GM12878 (cell line): ENCODE results near the gene NPAS3. TPM values are rescaled to one million over a fixed set of nuclear protein-coding genes. Genes with fewer than 3 reads are reported as not detected.

Source experiments
- ATAC-seq: fragments of 200-7000 bp; cut with Tn5 transposase; 3 replicates; pipeline ENCODE4 v1.9.1; 2020; ENCODE audit warnings: mild to moderate bottlenecking, moderate library complexity
- BruUV-seq: library from RNA; stranded (reverse); fragments of 400-500 nt; replicated peaks from 2 replicates; lab custom pipeline; 2021; lab: Mats Ljungman, UMichigan
- CTCF ChIA-PET: fragments of 300-600 bp; sonication (Branson Sonifier 250); formaldehyde crosslinking; extraction: SDS; loops from one replicate; lab custom pipeline; 2021; ENCODE audit warnings: inconsistent platforms; lab: Yijun Ruan, JAX
- POLR2A ChIA-PET: fragments of 350-600 bp; formaldehyde crosslinking; extraction: SDS; loops from one replicate; lab custom pipeline; 2021; ENCODE audit warnings: inconsistent platforms; lab: Charles Lee
- RAD21 ChIA-PET: fragments of 300-600 bp; sonication (Branson Sonifier 250); formaldehyde crosslinking; loops from one replicate; lab custom pipeline; 2023; ENCODE audit warnings: antibody characterized with exemption; ENCODE audit not compliant: unreplicated experiment; lab: Charles Lee
- SMC1A ChIA-PET: fragments of 300-600 bp; sonication (Branson Sonifier 250); formaldehyde crosslinking; loops from one replicate; lab custom pipeline; 2023; ENCODE audit not compliant: unreplicated experiment, uncharacterized antibody; lab: Charles Lee
- DNase-seq: peaks from one replicate; pipeline ENCODE4 v3.0.0-alpha.2; 2011; ENCODE audit warnings: low read depth, low spot score
- FAIRE-seq: peaks from 3 replicates; lab custom pipeline; 2011; peaks lifted over from hg19 to GRCh38; lab: Jason Lieb, UNC
- H2AFZ ChIP-seq: 2 replicates; pipeline ENCODE4 v1.6.0; 2011; ENCODE audit warnings: low read depth, low read length, control low read depth; ENCODE audit not compliant: control insufficient read depth
- H3K27ac ChIP-seq: 2 replicates; pipeline ENCODE4 v1.5.1; 2011; ENCODE audit warnings: control low read depth; ENCODE audit not compliant: control insufficient read depth, insufficient read depth
- H3K27me3 ChIP-seq, 2 experiments: replicated peaks in 1 of 2; 2 replicates each; pipeline versions ENCODE4 v1.6.0 to v1.6.1; 2011; ENCODE audit warnings: low read length in 1 of 2; ENCODE audit not compliant: control insufficient read depth in 2 of 2, insufficient read depth in 2 of 2
- H3K36me3 ChIP-seq, 2 experiments: 2 replicates each; pipeline ENCODE4 v1.5.1; 2011; ENCODE audit warnings: low read length in 1 of 2; ENCODE audit not compliant: control insufficient read depth in 2 of 2, insufficient read depth in 2 of 2
- H3K4me1 ChIP-seq: 2 replicates; pipeline ENCODE4 v1.6.1; 2011; ENCODE audit warnings: mild to moderate bottlenecking, low read length, moderate library complexity, mixed read lengths; ENCODE audit not compliant: control insufficient read depth, insufficient read depth
- H3K4me2 ChIP-seq: 2 replicates; pipeline ENCODE4 v1.6.0; 2011; ENCODE audit warnings: control low read depth; ENCODE audit not compliant: control insufficient read depth, insufficient read depth
- H3K4me3 ChIP-seq: fragments of 200-600 bp; sonication (generic); 2 replicates; pipeline ENCODE4 v1.5.1; 2016
- H3K79me2 ChIP-seq: 2 replicates; pipeline ENCODE4 v1.6.0; 2011; ENCODE audit warnings: low read length; ENCODE audit not compliant: control insufficient read depth, insufficient read depth
- H3K9ac ChIP-seq: 2 replicates; pipeline ENCODE4 v1.8.0; 2011; ENCODE audit warnings: low read length, control low read depth, mixed read lengths; ENCODE audit not compliant: control insufficient read depth, insufficient read depth
- H3K9me3 ChIP-seq: replicated peaks from 3 replicates; pipeline ENCODE4 v1.5.1; 2011; ENCODE audit warnings: mild to moderate bottlenecking, low read length; ENCODE audit not compliant: control insufficient read depth, insufficient read depth
- H4K20me1 ChIP-seq: 2 replicates; pipeline ENCODE4 v1.6.0; 2011; ENCODE audit not compliant: control insufficient read depth, insufficient read depth
- ASH2L ChIP-seq: fragments of 300-600, 200-600 bp; sonication (generic); IDR thresholded peaks from 2 replicates; pipeline ENCODE4 v1.6.1; 2017; ENCODE audit warnings: low read depth, mild to moderate bottlenecking, borderline replicate concordance
- ATF7 ChIP-seq: fragments of 450-650 bp; IDR thresholded peaks from 2 replicates; pipeline ENCODE4 v1.6.1; 2016; ENCODE audit warnings: low read depth, mild to moderate bottlenecking
- BCLAF1 ChIP-seq: fragments of 450-650 bp; IDR thresholded peaks from 2 replicates; pipeline ENCODE4 v1.6.1; 2017; ENCODE audit warnings: antibody characterized with exemption, mild to moderate bottlenecking, moderate library complexity
- HDAC2 ChIP-seq: fragments of 200-600 bp; sonication (generic); IDR thresholded peaks from 2 replicates; pipeline ENCODE4 v1.6.1; 2017
- NR2C2 ChIP-seq: IDR thresholded peaks from 2 replicates; pipeline ENCODE4 v1.6.1; 2011; ENCODE audit warnings: borderline replicate concordance, low read depth; ENCODE audit not compliant: control insufficient read depth, insufficient read length
- NRF1 ChIP-seq: conservative IDR thresholded peaks from 2 replicates; pipeline ENCODE4 v1.6.1; 2011; ENCODE audit warnings: mild to moderate bottlenecking, low read depth, low read length, improper control_type of control experiment
- PML ChIP-seq: IDR thresholded peaks from 2 replicates; pipeline ENCODE4 v1.6.1; 2012; ENCODE audit warnings: low read length, inconsistent platforms
- SRF ChIP-seq, 2 experiments: IDR thresholded peaks; 2 replicates each; pipeline ENCODE4 v1.6.1; 2011; ENCODE audit warnings: low read depth in 2 of 2, low read length in 2 of 2, mild to moderate bottlenecking in 1 of 2, moderate library complexity in 1 of 2
- ZNF274 ChIP-seq: IDR thresholded peaks from one replicate; pipeline ENCODE4 v1.8.0; 2011; ENCODE audit not compliant: insufficient read length, insufficient read depth
- WGBS: methylation state at CpG from one replicate; pipeline ENCODE4 v1.1.6; 2016; ENCODE audit warnings: low lambda C conversion rate; ENCODE audit not compliant: insufficient replicate concordance, insufficient coverage; ENCODE audit errors: missing lambda C conversion rate; 5-methylcytosine and 5-hydroxymethylcytosine counted together
- in situ Hi-C: fragments of 300-500 bp; cut with MboI; formaldehyde crosslinking; loops from 9 replicates; pipeline ENCODE4 v1.14.3; 2018; ENCODE audit warnings: mixed read lengths
- intact Hi-C: fragments of 100-400 bp; cut with micrococcal nuclease; formaldehyde crosslinking; loops from one replicate; pipeline ENCODE4 v1.14.2; 2022; ENCODE audit not compliant: unreplicated experiment
- polyA plus RNA-seq, 11 experiments: library from polyadenylated mRNA; depleted of rRNA in 4 of 11; unstranded in 6 of 11; stranded (reverse) in 5 of 11; fragments of >200 nt; fragmentation: Nextera tagmentation in 4 of 11; fragmentation: Illumina TruSeq in 1 of 11; extraction: Ambion mirVana in 4 of 11; extraction: Trizol in 1 of 11; gene quantifications; 1 replicate in 1 of 11; 2 replicates in 10 of 11; pipeline versions ENCODE4 v1.2.1 to v1.2.3, GENCODE V29; 2011 to 2016; ENCODE audit warnings: inconsistent platforms in 2 of 11, missing spikeins in 2 of 11, low read depth in 1 of 11
- total RNA-seq, 4 experiments: library from RNA; depleted of rRNA in 3 of 4; stranded (reverse); fragments of >200 nt in 3 of 4; fragmentation: Illumina TruSeq in 1 of 4; extraction: Trizol in 1 of 4; gene quantifications; 2 replicates each; pipeline versions ENCODE4 v1.2.1 to v1.2.3, GENCODE V29; 2013 to 2021

The NPAS3 gene
- total and polyA plus RNA-seq, 10 of the 15 experiments (the other 5 are each of a cell fraction or from before 2014, with no cell fraction given): under 0.01 to 2.7 (median 0.03) TPM; not detected in 6

- TF ChIP-seq BCLAF1 (no peak), ZNF274 (no peak), HDAC2 (no peak), SRF (IDR thresholded peaks at IDR 0.05; ENCODE audit: low read depth in 2 of 2, low read length in 2 of 2) (no peak), ATF7 (no peak), PML (no peak), NRF1 (no peak)
- TF ChIP-seq, all 136 proteins: peak for 0
Measured at GRCh38 chr14:33412450-33412849, 473.8 kb downstream of the NPAS3 start (continued).

GRCh38 chr14:33413381-33413780 lies 474.7 kb downstream of the NPAS3 start:
- no peaks in the 10 kb centered on the region for H3K79me2 ChIP-seq
- H3K9me3 ChIP-seq: no peaks in the 10 kb centered on the region
- intact Hi-C loops (no loop called here), in situ Hi-C loops (no loop called here)
- POLR2A ChIA-PET: no interaction called here
- no peak overlapping the region for H2AFZ ChIP-seq
- no peak for TF ChIP-seq NR2C2
- TF ChIP-seq ASH2L: no peak
- SMC1A ChIA-PET: interaction anchor here (1.0 to 1.9 kb wide), 3 partner anchors 15 to 96 kb away, joined by 3 to 7 read pairs (median 3); no protein-coding TSS in a partner anchor
- BruUV-seq: no TSS peak
- no peak overlapping the region for H3K9ac ChIP-seq
- RAD21 ChIA-PET: interaction anchor here (0.6 to 1.5 kb wide), 2 partner anchors 19 to 99 kb away, joined by 3 read pairs; no protein-coding TSS in a partner anchor
- H3K27me3 ChIP-seq: no peaks in the 10 kb centered on the region
- no peaks in the 10 kb centered on the region for H3K4me1 ChIP-seq
- WGBS: 11% methylated on average over 5 of the region's 5 CpGs
- DNase-seq (no peak), FAIRE-seq (no peak), ATAC-seq (no peak)
- CTCF ChIA-PET: interaction anchor here (0.7 kb wide), 1 partner anchor 43 kb away, joined by 3 read pairs; no protein-coding TSS in a partner anchor
- no peaks in the 10 kb centered on the region for H4K20me1 ChIP-seq
- no peak overlapping the region for H3K4me2 ChIP-seq
- H3K36me3 ChIP-seq: no peaks in the 10 kb centered on the region
- no peak overlapping the region for H3K4me3 ChIP-seq
- no peak overlapping the region for H3K27ac ChIP-seq
